B cell (primary cell): ENCODE measurements around the gene LRRTM3.

ENCODE experiments used
- CTCF ChIP-seq: fragments of 200-600 bp; IDR thresholded peaks from one replicate; pipeline ENCODE4 v1.8.0; 2022; ENCODE audit warnings: antibody characterized with exemption, mild to moderate bottlenecking
- EZH2 ChIP-seq: IDR thresholded peaks from 2 replicates; pipeline ENCODE4 v1.6.1; 2012; ENCODE audit warnings: borderline replicate concordance, low read depth, mild to moderate bottlenecking, moderate library complexity, low read length; ENCODE audit not compliant: insufficient read depth, poor library complexity, severe bottlenecking

DNA sequence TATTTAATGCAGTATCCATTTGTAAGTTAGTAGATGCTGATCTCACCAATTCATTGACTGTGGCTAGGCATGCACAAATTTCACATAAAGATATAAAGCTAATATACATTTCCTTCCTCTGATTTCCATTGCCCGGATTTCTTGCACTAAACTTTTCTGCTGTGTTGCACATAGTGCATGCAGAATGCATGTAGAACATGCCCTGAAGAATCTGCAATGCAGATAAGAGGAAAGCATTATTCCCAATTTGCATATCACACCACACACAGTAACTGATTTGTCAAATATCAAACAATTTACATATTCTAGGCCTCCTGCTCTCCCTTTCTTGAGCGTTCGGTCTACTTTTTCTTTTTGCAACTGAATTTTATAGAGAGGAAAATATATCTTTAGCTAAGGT, 124.2 kb downstream of the LRRTM3 start:
- TF ChIP-seq CTCF (no peak), EZH2 (no peak)
